HG02610 (cell line): ENCODE results near the gene MAP3K3.
A peak's percentile ranks its signal among the peaks of the same experiment; 100 is the strongest.

Experiments used
- ATAC-seq: cut with Tn5 transposase; IDR thresholded peaks from one replicate; pipeline ENCODE4 v1.9.1; 2021; ENCODE audit warnings: mild to moderate bottlenecking, moderate library complexity; ENCODE audit not compliant: unreplicated experiment

Gene MAP3K3

GRCh38 chr17:63692195-63692816 is 70.1 kb downstream of the MAP3K3 start:
- no peak for ATAC-seq

GRCh38 chr17:63693411-63694113 is 71.3 kb downstream of the MAP3K3 start:
- ATAC-seq: no peak

GRCh38 chr17:63694229-63694949 is 72.2 kb downstream of the MAP3K3 start:
- no peak for ATAC-seq

- ATAC-seq: no peak
Measured at GRCh38 chr17:63694950-63695773, 72.9 kb downstream of the MAP3K3 start.

GRCh38 chr17:63695889-63696288 is 73.7 kb downstream of the MAP3K3 start:
- ATAC-seq: no peak

- ATAC-seq: no peak
Measured at GRCh38 chr17:63696381-63696961, 74.3 kb downstream of the MAP3K3 start.

GRCh38 chr17:63697341-63698286 is 75.4 kb downstream of the MAP3K3 start:
- peak; percentile 22 for ATAC-seq

- ATAC-seq: no peak
Measured at GRCh38 chr17:63698381-63698885, 76.2 kb downstream of the MAP3K3 start.

- peak; percentile 29 for ATAC-seq
Measured at GRCh38 chr17:63698886-63699637, 76.8 kb downstream of the MAP3K3 start.

GRCh38 chr17:63699638-63700527 is 77.7 kb downstream of the MAP3K3 start, which contains the start of gene LIMD2:
LIMD2 (minus strand) TSS chr17:63700125; CDS start chr17:63699298, 827 bp downstream.
- peak; percentile 20 for ATAC-seq

- ATAC-seq: peak; percentile 16
Measured at GRCh38 chr17:63700528-63701455, 78.6 kb downstream of the MAP3K3 start.

GRCh38 chr17:63701456-63701820 is 79.2 kb downstream of the MAP3K3 start:
- no peak for ATAC-seq

GRCh38 chr17:63701868-63702720 is 79.9 kb downstream of the MAP3K3 start:
- ATAC-seq: no peak

- no peak for ATAC-seq
Measured at GRCh38 chr17:63702721-63703015, 80.5 kb downstream of the MAP3K3 start.

- ATAC-seq: no peak
Measured at GRCh38 chr17:63703029-63703428, 80.8 kb downstream of the MAP3K3 start.
